SK-N-SH (cell line): ENCODE data around the gene RBM12.

Experiments used
- CTCF ChIP-seq: fragments of 200-600 bp; sonication (generic); IDR thresholded peaks from 2 replicates; pipeline ENCODE4 v1.6.1; 2017; ENCODE audit warnings: antibody characterized with exemption, mild to moderate bottlenecking, moderate library complexity
- EP300 ChIP-seq, 2 experiments: IDR thresholded peaks; 2 replicates each; pipeline versions ENCODE4 v1.4.0 to v1.6.1; 2012; ENCODE audit warnings: borderline replicate concordance in 1 of 2, low read depth in 1 of 2, low read length in 1 of 2
- FOXJ3 ChIP-seq: sonication (generic); formaldehyde crosslinking; IDR thresholded peaks from 2 replicates; pipeline ENCODE4 v1.5.1; 2020; ENCODE audit warnings: mild to moderate bottlenecking, missing genetic modification reagents
- PBX3 ChIP-seq: IDR thresholded peaks from 2 replicates; pipeline ENCODE4; 2012
- POLR2AphosphoS5 ChIP-seq: IDR thresholded peaks from 2 replicates; pipeline ENCODE4 v1.6.1; 2012; ENCODE audit warnings: low read depth, low read length
- SMC3 ChIP-seq: IDR thresholded peaks from 2 replicates; pipeline ENCODE4 v1.6.1; 2012; ENCODE audit warnings: low read depth, low read length, improper control_type of control experiment
- USF1 ChIP-seq: IDR thresholded peaks from 2 replicates; pipeline ENCODE4 v1.4.0; 2012; ENCODE audit warnings: low read depth, borderline replicate concordance

- TF ChIP-seq POLR2AphosphoS5 (no peak), CTCF (no peak), FOXJ3 (CRISPR knock-in tag) (no peak), PBX3 (no peak), USF1 (no peak), SMC3 (no peak), EP300 (IDR thresholded peaks at IDR 0.05; ENCODE audit: borderline replicate concordance in 1 of 2, low read depth in 1 of 2, low read length in 1 of 2) (no peak)
These were observed 38.9 kb downstream of the RBM12 start for GRCh38 chr20:35625584-35626385.
